Glutamatergic neuron (in vitro differentiated cells): ENCODE measurements around the gene SIPA1. TPM values are rescaled to one million over a fixed set of nuclear protein-coding genes. Genes with fewer than 3 reads are reported as not detected.
A peak's percentile ranks its signal among the peaks of the same experiment; 100 is the strongest.

Experiments used
- DNase-seq: peaks from one replicate; pipeline ENCODE4 v3.0.0; 2022
- H3K27ac Mint-ChIP-seq: one replicate; pipeline ENCODE4 v1.8.0; 2020; ENCODE audit warnings: mild to moderate bottlenecking, mixed read lengths, inconsistent platforms; ENCODE audit not compliant: unreplicated experiment
- H3K27me3 Mint-ChIP-seq: one replicate; pipeline ENCODE4 v1.8.0; 2020; ENCODE audit warnings: mild to moderate bottlenecking, moderate library complexity, mixed read lengths, inconsistent platforms; ENCODE audit not compliant: unreplicated experiment
- H3K36me3 Mint-ChIP-seq: one replicate; pipeline ENCODE4 v1.8.0; 2020; ENCODE audit warnings: mild to moderate bottlenecking, mixed read lengths, inconsistent platforms; ENCODE audit not compliant: unreplicated experiment
- H3K4me1 Mint-ChIP-seq: one replicate; pipeline ENCODE4 v1.8.0; 2020; ENCODE audit warnings: mild to moderate bottlenecking, low read depth, mixed read lengths, inconsistent platforms; ENCODE audit not compliant: unreplicated experiment
- H3K4me3 Mint-ChIP-seq: one replicate; pipeline ENCODE4 v1.8.0; 2020; ENCODE audit warnings: mild to moderate bottlenecking, mixed read lengths, inconsistent platforms; ENCODE audit not compliant: unreplicated experiment
- H3K9me3 Mint-ChIP-seq: one replicate; pipeline ENCODE4 v1.8.0; 2020; ENCODE audit warnings: mild to moderate bottlenecking, moderate library complexity, mixed read lengths, inconsistent platforms; ENCODE audit not compliant: unreplicated experiment
- CTCF ChIP-seq: fragments of 200-600 bp; sonication (generic); IDR thresholded peaks from one replicate; pipeline ENCODE4 v1.5.0; 2021; ENCODE audit not compliant: partially characterized antibody, unreplicated experiment
- total RNA-seq: library from RNA; stranded (reverse); fragmentation: NEBNext Ultra II Directional; extraction: Animal tissue kit (Norgen Biotek cat#: 25700); gene quantifications from one replicate; pipeline ENCODE4 v1.2.1, GENCODE V29; 2021; ENCODE audit not compliant: unreplicated experiment

The SIPA1 gene
- total RNA-seq, 1 donor from 2014 or later = 21.4 TPM

GRCh38 chr11:65617136-65617850 is 20.6 kb upstream of the SIPA1 start:
- H3K36me3 Mint-ChIP-seq = no peaks in the 10 kb centered on the region
- no peak overlapping the region for H3K27ac Mint-ChIP-seq
- peaks cover 17% of the 10 kb centered on the region for H3K9me3 Mint-ChIP-seq
- H3K4me3 Mint-ChIP-seq = peak overlapping the region; percentile 96
- peaks cover 17% of the 10 kb centered on the region for H3K27me3 Mint-ChIP-seq
- peaks cover 8% of the 10 kb centered on the region for H3K4me1 Mint-ChIP-seq
- no peak for TF ChIP-seq CTCF
- no peak for DNase-seq

GRCh38 chr11:65617990-65618751 is 19.7 kb upstream of the SIPA1 start:
- H3K9me3 Mint-ChIP-seq = peaks cover 14% of the 10 kb centered on the region
- H3K36me3 Mint-ChIP-seq = no peaks in the 10 kb centered on the region
- peaks cover 6% of the 10 kb centered on the region for H3K4me1 Mint-ChIP-seq
- no peak overlapping the region for H3K27ac Mint-ChIP-seq
- no peak overlapping the region for H3K4me3 Mint-ChIP-seq
- peaks cover 17% of the 10 kb centered on the region for H3K27me3 Mint-ChIP-seq
- DNase-seq = no peak
- no peak for TF ChIP-seq CTCF

GRCh38 chr11:65618763-65619162 is 19.1 kb upstream of the SIPA1 start:
- Mint-ChIP-seq H3K27ac (no peak overlapping the region), H3K4me3 (no peak overlapping the region), H3K36me3 (no peaks in the 10 kb centered on the region), H3K9me3 (peaks cover 14% of the 10 kb centered on the region), H3K27me3 (peaks cover 17% of the 10 kb centered on the region), H3K4me1 (peaks cover 6% of the 10 kb centered on the region)
- no peak for DNase-seq
- no peak for TF ChIP-seq CTCF

GRCh38 chr11:65619281-65619928 is 18.5 kb upstream of the SIPA1 start:
- Mint-ChIP-seq H3K27me3 (peaks cover 17% of the 10 kb centered on the region), H3K36me3 (no peaks in the 10 kb centered on the region), H3K9me3 (peaks cover 14% of the 10 kb centered on the region), H3K27ac (no peak overlapping the region), H3K4me3 (no peak overlapping the region), H3K4me1 (peaks cover 6% of the 10 kb centered on the region)
- DNase-seq = no peak
- no peak for TF ChIP-seq CTCF
